PC-3 (cell line): ENCODE results near the gene CRYBG3. TPM values are rescaled to one million over a fixed set of nuclear protein-coding genes. Genes with fewer than 3 reads are reported as not detected.

ENCODE experiments used
- ATAC-seq: fragments of 200-7000 bp; cut with Tn5 transposase; 2 replicates; pipeline ENCODE4 v1.9.1; 2020; ENCODE audit warnings: mild to moderate bottlenecking, moderate library complexity
- BruUV-seq: library from RNA; stranded (reverse); fragments of 400-500 nt; replicated peaks from 2 replicates; lab custom pipeline; 2021; lab: Mats Ljungman, UMichigan
- CTCF ChIA-PET: fragments of 300-600 bp; sonication (Branson Sonifier 250); formaldehyde crosslinking; loops from one replicate; lab custom pipeline; 2022; ENCODE audit warnings: antibody characterized with exemption; lab: Charles Lee
- POLR2A ChIA-PET: fragments of 300-600 bp; sonication (Branson Sonifier 250); formaldehyde crosslinking; loops from one replicate; lab custom pipeline; 2022; ENCODE audit warnings: antibody characterized with exemption; ENCODE audit not compliant: unreplicated experiment; lab: Charles Lee
- DNase-seq: peaks from one replicate; pipeline ENCODE4 v3.0.0-alpha.2; 2015
- H2AFZ ChIP-seq: fragments of 300-600 bp; sonication (generic); 2 replicates; pipeline ENCODE4 v1.6.0; 2016; ENCODE audit warnings: antibody characterized with exemption, low read length
- H3F3A ChIP-seq: fragments of 300-600 bp; sonication (generic); one replicate; pipeline ENCODE4 v1.6.0; 2017; ENCODE audit warnings: antibody characterized with exemption, low read length, control low read depth, mild to moderate bottlenecking; ENCODE audit not compliant: unreplicated experiment
- H3K27ac ChIP-seq: fragments of 300-600 bp; sonication (generic); 2 replicates; pipeline ENCODE4 v1.5.1; 2016; ENCODE audit warnings: mild to moderate bottlenecking, low read length
- H3K27me3 ChIP-seq: fragments of 300-600 bp; sonication (generic); 2 replicates; pipeline ENCODE4 v1.6.1; 2016; ENCODE audit warnings: low read length, mixed read lengths
- H3K36me3 ChIP-seq: fragments of 300-600 bp; sonication (generic); 2 replicates; pipeline ENCODE4 v1.6.1; 2016; ENCODE audit warnings: low read depth, mixed run types, low read length, mixed read lengths
- H3K4me1 ChIP-seq: fragments of 300-600 bp; sonication (generic); 2 replicates; pipeline ENCODE4 v1.5.1; 2016; ENCODE audit warnings: low read length; ENCODE audit not compliant: insufficient read depth
- H3K4me2 ChIP-seq: fragments of 300-600 bp; sonication (generic); 2 replicates; pipeline ENCODE4 v1.6.0; 2016; ENCODE audit warnings: low read length
- H3K4me3 ChIP-seq: fragments of 300-600 bp; sonication (generic); 2 replicates; pipeline ENCODE4 v1.5.1; 2016; ENCODE audit warnings: mild to moderate bottlenecking, low read length, mixed read lengths
- H3K79me2 ChIP-seq: fragments of 300-600 bp; sonication (generic); 2 replicates; pipeline ENCODE4 v1.6.1; 2017; ENCODE audit warnings: low read length, mixed read lengths
- H3K9ac ChIP-seq: fragments of 300-600 bp; sonication (generic); 2 replicates; pipeline ENCODE4 v1.6.0; 2016; ENCODE audit warnings: mild to moderate bottlenecking, low read length
- H3K9me2 ChIP-seq: fragments of 300-600 bp; sonication (generic); replicated peaks from 2 replicates; pipeline ENCODE4 v1.6.1; 2016; ENCODE audit warnings: mixed run types, low read length, mixed read lengths
- H3K9me3 ChIP-seq: fragments of 300-600 bp; sonication (generic); 2 replicates; pipeline ENCODE4 v1.6.1; 2016; ENCODE audit warnings: low read length, mixed read lengths
- H4K20me1 ChIP-seq: fragments of 300-600 bp; sonication (generic); 2 replicates; pipeline ENCODE4 v1.6.1; 2016; ENCODE audit warnings: low read length, mixed read lengths
- CTCF ChIP-seq: fragments of 300-600 bp; sonication (generic); conservative IDR thresholded peaks from 2 replicates; pipeline ENCODE4 v1.5.1; 2017; ENCODE audit warnings: antibody characterized with exemption, low read depth, mild to moderate bottlenecking, low read length
- EZH2 ChIP-seq: fragments of 300-600 bp; sonication (generic); IDR thresholded peaks from one replicate; pipeline ENCODE4 v1.6.1; 2017; ENCODE audit warnings: antibody characterized with exemption, mild to moderate bottlenecking, low read length; ENCODE audit not compliant: unreplicated experiment
- EZH2phosphoT487 ChIP-seq: fragments of 300-600 bp; sonication (generic); IDR thresholded peaks from 2 replicates; pipeline ENCODE4 v1.6.1; 2018; ENCODE audit warnings: mild to moderate bottlenecking, antibody characterized with exemption, low read length, borderline replicate concordance
- intact Hi-C: fragments of 100-400 bp; cut with micrococcal nuclease; formaldehyde crosslinking; loops from 2 replicates; pipeline ENCODE4 v1.9.0; 2023
- total RNA-seq: library from RNA; depleted of rRNA; stranded (reverse); fragments of >200 nt; gene quantifications from 2 replicates; pipeline ENCODE4 v1.2.3, GENCODE V29; 2014

CRYBG3 gene
- total RNA-seq, 1 experiment from 2014 or later, result 11.4 TPM

DNA sequence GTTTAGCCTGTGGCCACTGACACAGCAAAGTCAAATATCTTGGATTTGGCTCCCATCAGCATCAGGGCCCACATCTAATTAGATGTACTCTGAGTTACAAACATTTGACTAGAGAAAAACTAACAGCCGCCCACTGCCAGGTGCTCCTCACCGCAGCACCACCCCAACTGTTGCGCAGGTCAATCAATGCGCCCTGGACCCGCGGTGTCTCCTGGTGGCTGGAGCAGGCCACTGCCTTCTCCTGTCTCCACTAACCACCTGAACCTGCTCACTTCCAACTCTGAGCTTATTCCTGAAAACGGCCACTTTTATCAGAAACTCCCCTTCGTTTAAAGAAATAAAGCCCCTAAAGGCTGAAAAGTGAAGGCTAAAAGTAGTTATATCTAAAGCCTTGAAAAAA lies 146.2 kb downstream of the CRYBG3 start:
- ChIA-PET CTCF (no interaction called here), POLR2A (no interaction called here)
- Histone ChIP-seq H3K4me3 (no peak overlapping the region), H3K4me2 (no peak overlapping the region), H3K36me3 (peaks cover 17% of the 10 kb centered on the region; the same call in 1 of the 2 replicates), H3K9me2 (no peaks in the 10 kb centered on the region), H3F3A (no peaks in the 10 kb centered on the region), H3K27me3 (no peaks in the 10 kb centered on the region), H3K27ac (no peak overlapping the region), H2AFZ (no peak overlapping the region), H3K9me3 (no peaks in the 10 kb centered on the region), H3K4me1 (peaks cover 22% of the 10 kb centered on the region), H3K9ac (no peak overlapping the region), H4K20me1 (no peaks in the 10 kb centered on the region; the same call in 1 of the 2 replicates), H3K79me2 (peaks cover 83% of the 10 kb centered on the region)
- DNase-seq (no peak), ATAC-seq (no peak)
- BruUV-seq, result no TSS peak
- intact Hi-C loops, result no loop called here
- peak; percentile 32; the same call in 1 of the 2 replicates for TF ChIP-seq CTCF
- TF ChIP-seq EZH2, result no peak

DNA sequence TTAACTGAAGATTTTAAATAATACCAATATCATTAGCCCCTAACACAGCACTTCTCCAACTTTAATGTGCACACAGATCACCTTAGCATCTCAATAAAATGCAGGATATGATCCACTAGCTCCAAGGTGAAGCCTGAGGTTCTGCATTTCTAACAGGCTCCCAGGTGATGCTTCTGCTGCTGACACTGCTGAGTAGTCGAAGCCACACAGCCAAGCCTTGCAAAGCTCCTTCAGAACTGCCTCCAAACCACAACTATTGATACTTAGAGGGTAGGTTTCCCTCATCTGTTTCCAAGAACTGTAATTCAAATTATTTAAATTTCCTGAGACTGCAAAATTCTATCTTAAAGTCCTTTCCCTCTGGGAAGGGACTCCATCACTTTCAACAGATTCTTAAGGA lies 146.6 kb downstream of the CRYBG3 start:
- peaks cover 79% of the 10 kb centered on the region for H3K79me2 ChIP-seq
- H3K4me3 ChIP-seq, result no peak overlapping the region
- H3K4me1 ChIP-seq, result peaks cover 22% of the 10 kb centered on the region
- intact Hi-C loops, result no loop called here
- peaks cover 17% of the 10 kb centered on the region; the same call in 1 of the 2 replicates for H3K36me3 ChIP-seq
- ChIA-PET CTCF (no interaction called here), POLR2A (no interaction called here)
- H3F3A ChIP-seq, result no peaks in the 10 kb centered on the region
- no peak for TF ChIP-seq EZH2phosphoT487
- TF ChIP-seq CTCF, result no peak
- TF ChIP-seq EZH2, result no peak
- no peak overlapping the region for H3K9ac ChIP-seq
- no peaks in the 10 kb centered on the region for H3K27me3 ChIP-seq
- DNase-seq (no peak), ATAC-seq (no peak)
- BruUV-seq, result no TSS peak
- H2AFZ ChIP-seq, result no peak overlapping the region
- no peaks in the 10 kb centered on the region for H3K9me2 ChIP-seq
- no peaks in the 10 kb centered on the region; the same call in 1 of the 2 replicates for H4K20me1 ChIP-seq
- H3K9me3 ChIP-seq, result no peaks in the 10 kb centered on the region
- H3K4me2 ChIP-seq, result no peak overlapping the region
- H3K27ac ChIP-seq, result no peak overlapping the region

DNA sequence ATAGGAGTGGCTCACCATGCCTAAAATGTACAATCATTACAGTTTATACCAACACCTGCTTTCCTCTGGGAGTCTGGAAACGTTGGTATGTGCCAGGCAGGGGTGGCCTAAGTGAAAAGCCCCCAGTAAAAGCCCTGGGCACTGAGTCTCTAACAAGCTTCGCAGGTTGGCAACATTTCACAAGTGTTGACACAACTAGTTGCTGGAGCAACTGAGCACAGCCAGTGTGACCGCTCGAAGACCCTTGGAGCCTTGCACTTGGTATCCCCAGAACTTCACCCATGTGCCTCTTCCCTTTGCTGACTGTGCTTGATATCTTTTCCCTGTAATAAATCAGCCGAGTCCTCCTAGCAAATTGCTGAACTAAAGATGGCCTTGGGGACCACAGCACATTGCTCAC lies 147.7 kb downstream of the CRYBG3 start:
- intact Hi-C loops, result no loop called here
- H3K4me3 ChIP-seq, result no peak overlapping the region
- H3K9me3 ChIP-seq, result no peaks in the 10 kb centered on the region
- ChIA-PET POLR2A (no interaction called here), CTCF (interaction anchor here (0.5 to 0.6 kb wide), 2 partner anchors 148 to 329 kb away, joined by 3 to 4 read pairs; partner anchors contain the start of gene CRYBG3)
- no peaks in the 10 kb centered on the region for H3K9me2 ChIP-seq
- DNase-seq (no peak), ATAC-seq (no peak)
- BruUV-seq, result no TSS peak
- no peak overlapping the region for H3K9ac ChIP-seq
- H3K36me3 ChIP-seq, result peaks cover 17% of the 10 kb centered on the region; the same call in 1 of the 2 replicates
- H3K4me2 ChIP-seq, result peak overlapping the region; percentile 92
- H3K27ac ChIP-seq, result no peak overlapping the region
- TF ChIP-seq EZH2, result no peak
- peaks cover 22% of the 10 kb centered on the region for H3K4me1 ChIP-seq
- no peak overlapping the region for H2AFZ ChIP-seq
- H4K20me1 ChIP-seq, result no peaks in the 10 kb centered on the region; the same call in 1 of the 2 replicates
- peaks cover 70% of the 10 kb centered on the region for H3K79me2 ChIP-seq
- no peaks in the 10 kb centered on the region for H3K27me3 ChIP-seq
- no peaks in the 10 kb centered on the region for H3F3A ChIP-seq
